Left lung (tissue), 10 donors: ENCODE results near the gene PLCL1. TPM values are rescaled to one million over a fixed set of nuclear protein-coding genes. Genes with fewer than 3 reads are reported as not detected.

Experiments
- ATAC-seq: fragments of 200-7000 bp; cut with Tn5 transposase; one replicate; pipeline ENCODE4 v1.9.1; 2020; ENCODE audit warnings: moderate library complexity
- DNase-seq, 4 donors: peaks; one replicate each; pipeline ENCODE4 v3.0.0-alpha.2; 2013 to 2020
- H3K27ac ChIP-seq, 2 donors: fragments of 200-600 bp; sonication (generic) in 1 of 2; one replicate each; pipeline versions ENCODE4 v1.5.0 to v1.8.0; 2020 to 2021
- H3K27me3 ChIP-seq, 2 donors: fragments of 200-600 bp; sonication (generic) in 1 of 2; one replicate each; pipeline versions ENCODE4 v1.5.0 to v1.8.0; 2020 to 2021
- H3K36me3 ChIP-seq, 2 donors: fragments of 200-600 bp; sonication (generic) in 1 of 2; one replicate each; pipeline versions ENCODE4 v1.5.0 to v1.8.0; 2020 to 2021
- H3K4me1 ChIP-seq, 2 donors: fragments of 200-600 bp; one replicate each; pipeline ENCODE4 v1.8.0; 2021
- H3K4me3 ChIP-seq, 2 donors: fragments of 200-600 bp; sonication (generic) in 1 of 2; one replicate each; pipeline versions ENCODE4 v1.5.0 to v1.8.0; 2020 to 2021; ENCODE audit warnings: mild to moderate bottlenecking in 1 of 2
- H3K9me3 ChIP-seq, 2 donors: fragments of 200-600 bp; sonication (generic) in 1 of 2; one replicate each; pipeline versions ENCODE4 v1.5.0 to v1.8.0; 2020 to 2021
- CTCF ChIP-seq, 2 donors: fragments of 200-600 bp; sonication (generic) in 1 of 2; IDR thresholded peaks; one replicate each; pipeline versions ENCODE4 v1.5.0 to v1.8.0; 2021; ENCODE audit warnings: antibody characterized with exemption in 2 of 2
- intact Hi-C, 2 donors: fragments of 100-400 bp; cut with DNase I; formaldehyde crosslinking; loops; one replicate each; pipeline versions ENCODE4 v1.11.2 to v1.14.2; 2022
- polyA plus RNA-seq, 6 donors: library from polyadenylated mRNA; unstranded; fragments of 120-200 nt; gene quantifications; one replicate each; pipeline ENCODE4 v1.2.1, GENCODE V29; 2013; ENCODE audit not compliant: insufficient read length in 6 of 6
- total RNA-seq, 2 donors: library from RNA; stranded (reverse); fragmentation: NEBNext Ultra II Directional; extraction: Animal tissue kit (Norgen Biotek cat#: 25700); gene quantifications; one replicate each; pipeline ENCODE4 v1.2.1, GENCODE V29; 2021
- donor health status: DM: no; HTN: yes; CAD: no.
- donor health status: DM: no; HTN: no; CAD: no.

Gene PLCL1
- total and polyA plus RNA-seq, 8 donors = 3.4 to 15.3 (median 10.3) TPM

- no peak for TF ChIP-seq CTCF (IDR thresholded peaks at IDR 0.05)
- H3K4me1 ChIP-seq = no peaks in the 10 kb centered on the region
- H3K4me3 ChIP-seq = no peak overlapping the region
- intact Hi-C loops = no loop called here
- H3K9me3 ChIP-seq = no peaks in the 10 kb centered on the region
- no peak overlapping the region for H3K27ac ChIP-seq
- ATAC-seq (no peak), DNase-seq (peak in 2 of 4 donors; percentile 48 to 49)
- H3K27me3 ChIP-seq = no peaks in the 10 kb centered on the region
- no peaks in the 10 kb centered on the region for H3K36me3 ChIP-seq
Measured at GRCh38 chr2:198116756-198117155, 312.4 kb downstream of the PLCL1 start.

- intact Hi-C loops = no loop called here
- Histone ChIP-seq H3K36me3 (no peaks in the 10 kb centered on the region), H3K27me3 (no peaks in the 10 kb centered on the region), H3K27ac (no peak overlapping the region), H3K4me1 (no peaks in the 10 kb centered on the region), H3K9me3 (no peaks in the 10 kb centered on the region), H3K4me3 (no peak overlapping the region)
- ATAC-seq = no peak
- DNase-seq = no peak
- no peak for TF ChIP-seq CTCF (IDR thresholded peaks at IDR 0.05)
Measured at GRCh38 chr2:198117406-198118041, 313.1 kb downstream of the PLCL1 start.

- TF ChIP-seq CTCF (IDR thresholded peaks at IDR 0.05) = peak; percentile 52 to 54
- ATAC-seq = peak; percentile 86
Measured at GRCh38 chr2:198127627-198128026, 323.2 kb downstream of the PLCL1 start.

GRCh38 chr2:198129609-198130008, 325.2 kb downstream of the PLCL1 start:
- Histone ChIP-seq H3K4me1 (no peaks in the 10 kb centered on the region), H3K4me3 (no peak overlapping the region), H3K9me3 (no peaks in the 10 kb centered on the region), H3K36me3 (no peaks in the 10 kb centered on the region), H3K27ac (no peak overlapping the region), H3K27me3 (no peaks in the 10 kb centered on the region)
- intact Hi-C loops = loop anchor here in 1 of 2 donors (5.0 kb wide), 1 partner anchor 327 kb away; the partner anchor contains the start of gene PLCL1
- no peak for TF ChIP-seq CTCF (IDR thresholded peaks at IDR 0.05)
- DNase-seq (no peak), ATAC-seq (no peak)

More at GRCh38 chr2:198127627-198128026, 323.2 kb downstream of the PLCL1 start:
- Histone ChIP-seq H3K27ac (no peak overlapping the region), H3K36me3 (no peaks in the 10 kb centered on the region), H3K4me3 (no peak overlapping the region), H3K27me3 (no peaks in the 10 kb centered on the region), H3K4me1 (no peaks in the 10 kb centered on the region), H3K9me3 (no peaks in the 10 kb centered on the region)
- peak in 3 of 4 donors; percentile 25 to 68 (median 35) for DNase-seq
- intact Hi-C loops = loop anchor here in 1 of 2 donors (5.0 kb wide), 1 partner anchor 325 kb away; the partner anchor contains the start of gene PLCL1

- H3K4me1 ChIP-seq = no peaks in the 10 kb centered on the region
Measured at GRCh38 chr2:198134293-198134955, 330.0 kb downstream of the PLCL1 start.

More at GRCh38 chr2:198134293-198134955, 330.0 kb downstream of the PLCL1 start:
- Histone ChIP-seq H3K27ac (no peak overlapping the region), H3K9me3 (no peaks in the 10 kb centered on the region), H3K36me3 (no peaks in the 10 kb centered on the region), H3K27me3 (no peaks in the 10 kb centered on the region), H3K4me3 (no peak overlapping the region)
- intact Hi-C loops = no loop called here
- no peak for TF ChIP-seq CTCF (IDR thresholded peaks at IDR 0.05)
- no peak for ATAC-seq
- no peak for DNase-seq
